GM18519 (cell line): Measurements from ENCODE around the gene ERGIC3.

ENCODE experiments used
- ATAC-seq: cut with Tn5 transposase; IDR thresholded peaks from one replicate; pipeline ENCODE4 v1.9.1; 2021; ENCODE audit warnings: mild to moderate bottlenecking, moderate library complexity; ENCODE audit not compliant: unreplicated experiment, low FRiP score

The ERGIC3 gene

GRCh38 chr20:35588397-35588796 lies 46.5 kb downstream of the ERGIC3 start:
- ATAC-seq = no peak

GRCh38 chr20:35592339-35592974 lies 50.6 kb downstream of the ERGIC3 start:
- no peak for ATAC-seq

DNA sequence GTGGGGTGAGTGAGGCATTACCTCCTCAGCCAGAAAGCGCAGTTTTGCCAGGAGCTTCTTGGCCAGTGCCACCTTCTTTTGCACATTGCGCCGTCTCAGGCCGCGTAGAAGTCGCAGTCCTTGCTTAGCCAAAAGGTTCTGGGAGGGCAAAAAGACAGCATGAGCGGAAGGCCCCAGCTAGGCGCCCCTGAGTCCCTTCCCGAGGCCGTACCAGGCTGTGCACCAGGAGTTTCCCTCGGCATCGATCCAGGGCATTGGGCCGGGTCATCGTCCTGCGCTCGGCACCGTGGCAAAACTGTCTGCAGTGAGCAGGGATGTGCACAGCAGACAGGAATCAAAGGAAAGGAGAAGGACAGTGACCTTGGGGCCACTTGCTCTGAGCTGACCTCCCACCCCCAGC lies 53.6 kb downstream of the ERGIC3 start:
- no peak for ATAC-seq

GRCh38 chr20:35595901-35596300 lies 54.0 kb downstream of the ERGIC3 start:
- no peak for ATAC-seq

DNA sequence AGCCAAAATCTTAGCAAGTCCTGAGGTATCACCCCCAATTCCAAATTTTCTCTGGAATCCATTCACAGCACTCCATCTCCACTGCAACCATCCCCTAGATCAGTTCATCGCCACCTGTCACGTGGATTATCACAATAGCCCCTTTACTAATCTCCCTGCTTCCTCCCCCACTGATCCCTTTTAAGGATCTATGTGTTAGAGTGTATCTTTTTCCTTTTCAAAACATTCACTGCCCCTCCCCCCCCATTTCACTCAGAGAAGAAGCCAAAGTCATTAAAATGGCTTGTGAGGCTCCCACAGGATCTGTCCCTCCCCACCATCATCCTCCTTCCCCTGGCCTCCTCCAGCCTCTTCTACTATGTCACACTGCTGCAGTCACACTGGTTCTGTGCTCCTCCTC lies 55.3 kb downstream of the ERGIC3 start:
- no peak for ATAC-seq

DNA sequence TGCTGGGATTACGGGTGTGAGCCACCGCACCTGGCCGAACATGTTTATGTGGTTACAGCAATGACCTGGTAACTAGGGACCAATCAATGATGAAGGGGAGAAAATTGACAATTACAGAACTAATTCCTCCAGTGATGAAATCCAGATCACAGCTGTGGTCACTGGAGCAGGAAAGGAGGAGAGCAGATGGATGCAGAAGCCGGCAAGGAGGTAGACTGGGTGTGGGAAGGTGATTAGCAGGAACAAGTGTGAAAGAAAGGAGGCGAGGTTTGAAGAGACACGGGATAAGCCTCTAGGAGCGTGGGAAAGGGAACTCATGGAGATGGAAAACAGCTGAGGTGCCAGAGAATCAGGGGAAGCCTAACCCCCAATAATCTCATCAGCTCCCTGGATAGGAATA lies 56.6 kb downstream of the ERGIC3 start:
- ATAC-seq = no peak

- no peak for ATAC-seq
Observed at GRCh38 chr20:35598899-35599775, 57.3 kb downstream of the ERGIC3 start.

DNA sequence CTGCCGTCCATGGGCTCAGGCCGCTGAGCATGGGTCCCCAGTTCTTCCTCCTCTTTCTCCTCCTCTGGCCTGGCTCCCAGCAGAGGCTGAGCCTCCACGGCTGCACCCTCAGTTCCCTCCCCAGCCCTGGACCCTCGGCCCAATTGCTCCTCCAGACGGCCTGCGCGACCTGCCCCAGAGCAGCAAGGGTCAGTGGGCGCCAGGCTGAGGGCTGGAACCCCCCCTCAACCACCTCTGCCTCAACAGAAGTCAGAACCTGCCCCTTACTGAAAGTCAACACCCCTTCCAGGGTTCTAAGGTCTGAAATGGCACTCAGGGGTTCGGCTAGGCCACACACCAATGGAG lies 57.9 kb downstream of the ERGIC3 start:
- no peak for ATAC-seq

- ATAC-seq = no peak
Observed at GRCh38 chr20:35600176-35600992, 58.5 kb downstream of the ERGIC3 start.

DNA sequence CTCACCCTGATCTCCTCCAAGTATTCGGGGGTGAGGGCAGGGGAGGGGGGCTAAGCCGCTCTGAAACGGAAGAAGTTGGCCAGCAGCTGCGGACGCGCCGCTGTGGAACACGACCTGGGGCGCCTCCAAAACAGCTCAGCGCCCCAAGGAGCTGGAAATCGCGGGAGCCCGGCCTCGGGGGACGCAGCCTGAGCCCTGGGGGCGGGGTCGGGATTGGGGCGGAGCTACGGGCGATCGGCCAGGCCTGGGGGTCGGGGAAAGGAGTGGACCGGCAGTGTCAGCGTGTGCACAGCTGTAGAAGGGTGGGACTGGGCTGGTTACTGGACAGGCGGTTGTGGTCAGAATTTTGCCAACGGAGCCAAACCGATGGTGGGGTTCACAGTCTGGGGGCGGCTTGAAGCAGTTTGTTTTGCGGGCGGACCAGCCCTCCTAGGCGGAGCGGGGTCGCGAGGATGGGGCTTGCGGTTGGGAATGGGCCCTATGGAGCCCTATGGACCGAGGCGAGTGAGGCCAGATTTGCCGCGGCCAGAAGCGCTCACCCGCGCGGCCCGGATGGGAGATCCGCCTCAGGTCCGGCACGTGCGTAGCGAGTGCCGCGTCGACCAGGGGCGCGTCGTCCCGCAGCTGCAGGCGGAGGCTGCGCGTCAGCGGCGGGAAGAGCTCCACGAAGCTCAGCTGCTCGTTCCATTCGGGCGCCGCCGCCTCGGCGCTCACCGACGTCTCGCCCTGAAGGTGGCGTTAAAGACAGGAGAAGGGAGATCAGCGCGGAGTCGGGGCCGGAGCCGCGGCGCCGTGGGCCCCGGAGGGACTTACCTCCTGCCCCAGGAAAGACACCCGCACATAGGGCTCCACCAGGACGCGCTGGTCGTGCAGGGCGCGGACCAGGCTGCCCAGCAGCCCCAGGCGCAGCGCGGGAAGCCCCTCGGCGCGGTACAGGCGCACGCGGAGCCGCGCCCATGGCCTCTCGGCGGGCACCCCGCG lies 59.4 kb downstream of the ERGIC3 start:
- no peak for ATAC-seq

GRCh38 chr20:35601990-35602389 lies 60.1 kb downstream of the ERGIC3 start:
- ATAC-seq = no peak

- ATAC-seq = no peak
Observed at GRCh38 chr20:35602851-35603495, 61.1 kb downstream of the ERGIC3 start.

DNA sequence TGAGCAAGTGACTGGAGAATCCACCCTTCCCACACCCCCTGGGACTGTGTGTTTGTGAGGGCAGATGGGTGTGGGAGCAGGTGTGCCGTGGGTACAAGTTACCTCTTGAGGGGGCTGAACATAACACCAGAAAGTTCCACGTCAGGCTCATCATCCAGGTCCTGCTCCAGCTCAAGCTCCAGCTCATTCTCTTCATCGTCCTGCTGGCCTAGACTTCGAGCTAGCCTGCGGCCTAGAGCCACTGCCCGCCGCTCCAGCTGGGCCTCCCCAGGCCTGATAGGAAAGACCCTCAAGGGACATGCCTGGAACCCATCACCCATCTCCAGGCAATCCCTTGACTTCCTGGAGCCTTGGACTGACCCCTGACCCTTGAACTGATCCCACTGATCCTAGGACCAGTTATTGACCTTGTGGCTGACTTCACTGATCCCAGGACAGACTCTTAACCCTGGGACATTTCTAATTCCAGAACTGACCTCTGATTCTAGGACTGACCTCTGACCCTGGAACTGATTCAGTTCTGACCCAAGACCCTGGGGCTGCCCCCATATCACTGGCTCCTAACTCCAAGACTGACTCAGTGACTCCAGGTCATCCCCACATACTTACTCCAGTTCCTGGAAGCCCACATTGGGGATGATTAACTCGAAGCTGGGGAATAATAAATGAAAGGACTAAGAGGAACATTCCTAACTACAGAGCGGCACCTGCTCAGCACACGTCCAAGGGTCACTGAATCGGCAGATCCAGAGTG lies 62.0 kb downstream of the ERGIC3 start:
- ATAC-seq = no peak

GRCh38 chr20:35604449-35604747 lies 62.5 kb downstream of the ERGIC3 start:
- no peak for ATAC-seq

DNA sequence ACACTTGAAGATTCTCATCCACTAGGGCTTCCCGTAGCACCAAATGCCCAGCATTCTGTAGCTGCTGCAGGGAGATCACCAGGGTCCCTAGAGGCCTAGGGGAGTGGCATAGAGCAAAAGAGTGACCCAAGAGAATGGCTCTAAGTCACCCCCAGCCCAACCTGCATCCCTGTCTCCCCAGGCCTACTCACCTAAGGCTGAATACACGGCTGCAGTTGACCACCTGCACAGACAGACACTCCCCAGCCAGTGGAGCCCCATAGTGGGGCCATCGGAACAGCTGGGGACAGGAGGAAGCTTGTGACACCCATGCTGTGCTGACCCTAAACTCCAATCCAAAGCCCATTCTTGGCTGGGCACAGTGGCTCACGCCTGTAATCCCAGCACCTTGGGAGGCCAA lies 64.2 kb downstream of the ERGIC3 start:
- no peak for ATAC-seq
